ENCODE measurements around the gene GPR55. TPM values are rescaled to one million over a fixed set of nuclear protein-coding genes. Genes with fewer than 3 reads are reported as not detected.
A peak's percentile ranks its signal among the peaks of the same experiment; 100 is the strongest.

Gene GPR55
- total RNA-seq, 1 experiment from 2014 or later = not detected

DNA sequence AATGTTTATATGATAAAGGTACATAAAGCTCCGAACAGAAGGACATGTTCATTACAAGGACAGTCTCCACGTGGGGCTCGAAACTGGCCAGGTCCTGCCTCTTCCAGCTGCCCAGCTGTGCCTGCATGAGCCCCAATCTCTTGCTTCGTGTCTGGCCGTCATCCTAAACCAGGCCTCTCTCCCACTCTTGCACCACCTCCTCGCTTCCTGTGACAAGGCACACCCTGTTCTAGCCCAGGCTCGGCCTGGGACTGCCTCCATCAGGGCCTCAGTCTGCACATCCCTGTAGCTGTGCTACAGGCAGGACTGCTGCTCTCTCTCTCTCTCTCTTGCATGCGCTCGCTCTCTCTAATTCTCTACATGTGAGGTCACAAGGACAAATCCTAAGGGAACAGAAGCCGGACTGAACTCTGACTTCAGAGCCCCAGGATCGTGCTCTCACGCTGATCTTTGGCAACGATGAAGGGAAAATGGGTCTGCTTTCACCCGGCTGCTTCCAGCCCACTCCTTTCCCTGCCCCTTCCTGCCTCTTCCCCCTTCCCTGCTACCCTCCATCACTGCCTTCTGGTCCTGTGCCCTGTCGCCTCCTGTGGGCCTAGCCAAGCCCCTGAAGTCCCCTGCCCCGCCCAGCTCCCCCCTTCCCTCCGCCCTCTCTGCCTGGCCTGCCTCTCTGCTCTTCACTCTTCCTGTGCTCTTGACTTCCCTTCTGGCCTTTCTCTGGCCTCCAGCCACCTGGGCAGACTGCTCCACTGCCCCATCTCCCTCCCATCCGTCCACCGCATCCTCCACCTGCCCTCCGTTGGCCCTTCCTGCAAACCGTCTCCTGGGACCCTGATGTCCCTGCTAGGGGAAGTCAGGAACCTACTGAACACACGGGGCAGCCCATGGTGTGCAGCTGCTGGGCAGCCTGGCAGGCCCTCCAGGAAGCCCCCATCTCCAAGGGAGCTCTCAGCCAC lies 7.8 kb upstream of the GPR55 start:
- Histone ChIP-seq H3K4me3 (ENCODE audit: insufficient read depth, low read depth, low read length) (no peak overlapping the region), H3K27me3 (ENCODE audit: control insufficient read depth, insufficient read depth, low read length) (no peaks in the 10 kb centered on the region), H3K36me3 (replicated peaks; ENCODE audit: control insufficient read depth, insufficient read depth, low read length) (no peaks in the 10 kb centered on the region)
- peak; percentile 77 for DNase-seq

DNA sequence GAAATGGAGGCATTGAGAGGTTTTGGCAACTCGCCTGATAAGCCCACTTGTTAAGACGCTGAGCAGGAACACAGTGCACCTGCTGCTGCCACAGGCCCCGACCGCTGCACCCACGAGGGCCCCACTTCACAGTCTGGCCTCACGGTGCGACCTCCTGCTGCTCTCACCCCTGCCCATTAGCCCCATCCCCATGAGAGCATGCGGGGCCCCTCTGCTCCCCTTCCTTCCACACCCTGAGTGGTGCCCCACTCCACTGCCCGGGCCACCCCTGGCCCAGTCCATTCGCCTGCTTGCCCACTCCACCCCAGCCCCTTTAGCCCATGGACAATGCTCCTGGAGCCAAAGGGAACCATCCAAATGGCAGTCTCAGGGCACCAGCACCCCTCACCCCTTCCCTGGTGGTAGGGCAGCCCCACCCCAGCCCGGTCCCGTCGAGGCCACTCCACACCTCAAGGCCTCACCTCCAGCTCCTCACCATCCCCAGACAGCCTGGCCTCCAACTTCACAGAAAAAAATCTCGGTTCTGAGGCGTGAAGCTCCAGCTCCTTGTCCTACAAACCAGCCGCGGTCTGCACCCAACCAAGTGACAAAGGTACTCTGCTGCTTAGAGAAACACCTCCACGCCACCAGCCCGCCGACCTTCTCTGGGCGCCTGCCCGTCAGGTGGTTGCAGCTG lies 6.7 kb upstream of the GPR55 start:
- H3K36me3 ChIP-seq (replicated peaks; ENCODE audit: control insufficient read depth, insufficient read depth, low read length) = no peaks in the 10 kb centered on the region
- H3K27me3 ChIP-seq (ENCODE audit: control insufficient read depth, insufficient read depth, low read length) = no peaks in the 10 kb centered on the region
- H3K4me3 ChIP-seq (ENCODE audit: insufficient read depth, low read depth, low read length) = no peak overlapping the region
- DNase-seq = peak; percentile 47

- Histone ChIP-seq H3K27me3 (ENCODE audit: control insufficient read depth, insufficient read depth, low read length) (no peaks in the 10 kb centered on the region), H3K36me3 (replicated peaks; ENCODE audit: control insufficient read depth, insufficient read depth, low read length) (no peaks in the 10 kb centered on the region), H3K4me3 (ENCODE audit: insufficient read depth, low read depth, low read length) (no peak overlapping the region)
- peak; percentile 51 for DNase-seq
Measured at GRCh38 chr2:230930928-230931555, 6.0 kb upstream of the GPR55 start.

DNA sequence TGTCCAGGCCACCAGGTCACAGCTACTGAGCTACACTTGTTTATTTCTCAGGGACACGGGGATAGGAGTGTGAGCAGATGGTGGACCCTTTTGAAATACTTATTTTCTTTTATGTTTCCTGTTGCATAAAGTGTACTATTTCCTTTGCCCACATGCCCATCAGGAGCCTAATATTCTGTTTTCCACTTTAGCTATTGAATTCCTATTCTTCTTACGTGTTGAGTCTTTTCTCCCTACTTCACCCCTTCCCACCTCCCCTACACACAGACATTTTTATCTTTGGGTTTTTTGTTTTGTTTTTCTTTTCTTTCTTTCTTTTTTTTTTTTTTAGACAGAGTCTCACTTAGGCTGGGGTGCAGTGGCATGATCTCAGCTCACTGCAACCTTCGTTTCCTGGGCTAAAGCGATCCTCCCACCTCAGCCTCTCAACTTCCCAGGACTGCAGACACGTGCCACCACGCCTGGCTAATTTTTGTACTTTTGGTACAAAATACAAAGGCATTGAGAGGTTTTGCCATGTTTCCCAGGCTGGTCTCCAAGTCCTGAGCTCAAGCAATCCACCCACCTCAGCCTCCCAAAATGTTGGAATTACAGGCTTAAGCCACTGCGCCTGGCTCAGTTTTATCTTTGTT lies 5.2 kb upstream of the GPR55 start:
- Histone ChIP-seq H3K27me3 (ENCODE audit: control insufficient read depth, insufficient read depth, low read length) (no peaks in the 10 kb centered on the region), H3K4me3 (ENCODE audit: insufficient read depth, low read depth, low read length) (no peak overlapping the region), H3K36me3 (replicated peaks; ENCODE audit: control insufficient read depth, insufficient read depth, low read length) (no peaks in the 10 kb centered on the region)
- DNase-seq = no peak

DNA sequence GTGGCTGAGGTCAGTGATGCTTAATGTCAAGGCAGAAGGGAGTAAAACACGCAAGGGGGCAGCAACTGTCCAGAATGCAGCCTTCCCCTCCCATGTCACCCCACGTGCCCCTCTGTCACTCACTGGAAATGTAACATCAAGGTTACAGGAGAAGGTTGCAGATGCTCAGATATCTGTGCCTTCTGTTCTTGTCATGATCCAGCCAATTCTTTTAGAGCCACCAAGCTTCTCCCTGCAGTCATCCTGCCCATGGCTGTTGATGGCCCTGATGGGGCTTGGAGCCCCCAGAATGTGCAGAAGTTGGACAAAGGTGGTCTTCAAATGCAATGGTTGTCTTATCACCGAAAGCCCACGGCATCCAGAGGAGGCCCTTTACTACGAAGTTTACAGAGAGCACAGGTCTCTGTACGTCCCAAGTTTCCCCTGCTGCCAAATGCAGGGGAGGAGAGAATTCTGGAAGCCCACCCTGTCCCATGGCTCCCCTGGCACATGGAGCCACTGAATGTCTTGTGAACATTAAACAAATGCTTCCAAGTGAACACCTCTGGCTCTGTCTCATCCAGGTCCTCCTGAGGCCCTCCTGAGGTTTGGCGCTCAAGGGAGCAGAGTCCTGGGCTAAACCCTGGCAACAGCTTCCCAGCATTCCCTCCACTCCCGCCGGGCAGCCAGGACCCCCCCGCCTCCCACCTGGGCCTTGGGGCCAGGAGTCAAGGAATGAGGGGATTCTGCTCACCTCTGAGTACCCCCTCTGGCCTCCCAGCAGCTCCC lies 4.5 kb upstream of the GPR55 start:
- H3K4me3 ChIP-seq (ENCODE audit: insufficient read depth, low read depth, low read length) = no peak overlapping the region
- no peaks in the 10 kb centered on the region for H3K27me3 ChIP-seq (ENCODE audit: control insufficient read depth, insufficient read depth, low read length)
- no peaks in the 10 kb centered on the region for H3K36me3 ChIP-seq (replicated peaks; ENCODE audit: control insufficient read depth, insufficient read depth, low read length)
- DNase-seq = peak; percentile 52

DNA sequence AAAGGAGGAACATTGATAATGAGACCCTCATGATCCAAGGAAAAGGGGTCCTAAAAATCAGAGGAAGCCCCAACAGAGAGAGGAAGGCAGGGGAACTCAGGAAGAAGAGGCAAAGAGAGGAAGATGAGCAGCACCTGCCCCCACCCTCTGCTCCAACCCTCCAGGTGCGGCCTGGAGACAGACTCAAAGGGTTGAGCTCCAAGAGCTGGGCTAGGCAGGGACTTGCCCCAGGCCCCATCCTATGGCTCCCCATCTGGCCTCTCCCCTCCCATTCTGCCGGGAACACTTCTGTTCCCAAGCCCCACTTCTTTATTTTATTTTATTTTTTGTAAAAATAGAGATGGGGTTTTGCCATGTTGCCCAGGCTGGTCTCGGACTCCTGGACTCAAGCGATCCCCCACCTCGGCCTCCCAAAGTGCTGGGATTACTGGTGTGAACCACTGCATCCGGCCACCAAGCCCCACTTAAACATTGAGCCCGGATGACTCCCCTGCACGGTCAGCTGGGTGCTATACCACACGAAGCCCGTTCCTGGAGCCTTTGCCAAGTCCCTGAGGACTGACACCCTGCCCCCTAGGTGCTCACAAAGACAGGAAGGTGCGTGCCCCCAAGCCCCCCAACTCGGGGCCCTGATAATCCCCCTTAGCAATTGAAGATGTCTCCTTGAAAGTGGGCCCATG lies 3.8 kb upstream of the GPR55 start:
- Histone ChIP-seq H3K36me3 (replicated peaks; ENCODE audit: control insufficient read depth, insufficient read depth, low read length) (no peaks in the 10 kb centered on the region), H3K4me3 (ENCODE audit: insufficient read depth, low read depth, low read length) (no peak overlapping the region), H3K27me3 (ENCODE audit: control insufficient read depth, insufficient read depth, low read length) (no peaks in the 10 kb centered on the region)
- DNase-seq = peak; percentile 31

GRCh38 chr2:230927711-230928341 lies 2.8 kb upstream of the GPR55 start:
- peak; percentile 49 for DNase-seq
- Histone ChIP-seq H3K27me3 (ENCODE audit: control insufficient read depth, insufficient read depth, low read length) (no peaks in the 10 kb centered on the region), H3K36me3 (replicated peaks; ENCODE audit: control insufficient read depth, insufficient read depth, low read length) (no peaks in the 10 kb centered on the region), H3K4me3 (ENCODE audit: insufficient read depth, low read depth, low read length) (no peak overlapping the region)

- no peaks in the 10 kb centered on the region for H3K36me3 ChIP-seq (replicated peaks; ENCODE audit: control insufficient read depth, insufficient read depth, low read length)
- no peaks in the 10 kb centered on the region for H3K27me3 ChIP-seq (ENCODE audit: control insufficient read depth, insufficient read depth, low read length)
- no peak overlapping the region for H3K4me3 ChIP-seq (ENCODE audit: insufficient read depth, low read depth, low read length)
- DNase-seq = peak; percentile 67
Measured at GRCh38 chr2:230925879-230926765, 1.1 kb upstream of the GPR55 start.

- Histone ChIP-seq H3K36me3 (replicated peaks; ENCODE audit: control insufficient read depth, insufficient read depth, low read length) (no peaks in the 10 kb centered on the region), H3K4me3 (ENCODE audit: insufficient read depth, low read depth, low read length) (no peak overlapping the region), H3K27me3 (ENCODE audit: control insufficient read depth, insufficient read depth, low read length) (no peaks in the 10 kb centered on the region)
- DNase-seq = no peak
Measured at GRCh38 chr2:230925443-230925878, 419 bp upstream of the GPR55 start.

GRCh38 chr2:230924092-230924469 lies 961 bp downstream of the GPR55 start:
- DNase-seq = no peak
- Histone ChIP-seq H3K4me3 (ENCODE audit: insufficient read depth, low read depth, low read length) (no peak overlapping the region), H3K36me3 (replicated peaks; ENCODE audit: control insufficient read depth, insufficient read depth, low read length) (no peaks in the 10 kb centered on the region), H3K27me3 (ENCODE audit: control insufficient read depth, insufficient read depth, low read length) (no peaks in the 10 kb centered on the region)

- no peak for DNase-seq
- H3K36me3 ChIP-seq (replicated peaks; ENCODE audit: control insufficient read depth, insufficient read depth, low read length) = no peaks in the 10 kb centered on the region
- H3K27me3 ChIP-seq (ENCODE audit: control insufficient read depth, insufficient read depth, low read length) = no peaks in the 10 kb centered on the region
Measured at GRCh38 chr2:230922951-230923717, 1.9 kb downstream of the GPR55 start.

More at GRCh38 chr2:230922951-230923717, 1.9 kb downstream of the GPR55 start:
- H3K4me3 ChIP-seq (ENCODE audit: insufficient read depth, low read depth, low read length) = no peak overlapping the region
